ENCODE data around the gene SLC6A18.

The SLC6A18 gene

DNA sequence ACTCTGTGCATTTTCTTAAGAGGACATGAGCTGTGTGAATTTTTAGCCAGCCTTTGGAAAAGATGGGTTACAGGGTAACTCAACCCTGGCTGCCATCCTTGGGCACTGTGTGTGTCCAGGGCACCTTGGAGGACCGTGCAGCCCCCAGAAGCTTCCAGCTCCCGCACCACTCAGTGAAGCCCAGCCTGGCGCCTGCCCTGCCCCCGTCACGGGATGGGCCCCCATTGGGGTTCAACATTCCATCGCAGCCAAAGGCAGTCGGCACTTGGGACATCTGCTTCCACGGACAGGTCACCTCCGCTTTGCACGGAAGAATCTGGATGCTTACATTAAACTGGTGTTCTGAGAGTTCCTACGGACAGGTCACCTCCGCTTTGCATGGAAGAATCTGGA, 1.9 kb upstream of the SLC6A18 start:
- H3K36me3 ChIP-seq = no peaks in the 10 kb centered on the region
- no peak overlapping the region for H3K4me3 ChIP-seq (ENCODE audit: low read depth in 1 of 2, low read length in 1 of 2)
- peaks cover 12% of the 10 kb centered on the region for H3K27me3 ChIP-seq
- no peaks in the 10 kb centered on the region for H3K4me1 ChIP-seq (ENCODE audit: control insufficient read depth in 1 of 2, insufficient read depth in 1 of 2, low read depth in 1 of 2, low read length in 1 of 2)
- H3K9me3 ChIP-seq = no peaks in the 10 kb centered on the region
- no peak overlapping the region for H3K27ac ChIP-seq
- TF ChIP-seq, protein P1, sequence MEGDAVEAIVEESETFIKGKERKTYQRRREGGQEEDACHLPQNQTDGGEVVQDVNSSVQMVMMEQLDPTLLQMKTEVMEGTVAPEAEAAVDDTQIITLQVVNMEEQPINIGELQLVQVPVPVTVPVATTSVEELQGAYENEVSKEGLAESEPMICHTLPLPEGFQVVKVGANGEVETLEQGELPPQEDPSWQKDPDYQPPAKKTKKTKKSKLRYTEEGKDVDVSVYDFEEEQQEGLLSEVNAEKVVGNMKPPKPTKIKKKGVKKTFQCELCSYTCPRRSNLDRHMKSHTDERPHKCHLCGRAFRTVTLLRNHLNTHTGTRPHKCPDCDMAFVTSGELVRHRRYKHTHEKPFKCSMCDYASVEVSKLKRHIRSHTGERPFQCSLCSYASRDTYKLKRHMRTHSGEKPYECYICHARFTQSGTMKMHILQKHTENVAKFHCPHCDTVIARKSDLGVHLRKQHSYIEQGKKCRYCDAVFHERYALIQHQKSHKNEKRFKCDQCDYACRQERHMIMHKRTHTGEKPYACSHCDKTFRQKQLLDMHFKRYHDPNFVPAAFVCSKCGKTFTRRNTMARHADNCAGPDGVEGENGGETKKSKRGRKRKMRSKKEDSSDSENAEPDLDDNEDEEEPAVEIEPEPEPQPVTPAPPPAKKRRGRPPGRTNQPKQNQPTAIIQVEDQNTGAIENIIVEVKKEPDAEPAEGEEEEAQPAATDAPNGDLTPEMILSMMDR (IDR thresholded peaks at IDR 0.05) = no peak

DNA sequence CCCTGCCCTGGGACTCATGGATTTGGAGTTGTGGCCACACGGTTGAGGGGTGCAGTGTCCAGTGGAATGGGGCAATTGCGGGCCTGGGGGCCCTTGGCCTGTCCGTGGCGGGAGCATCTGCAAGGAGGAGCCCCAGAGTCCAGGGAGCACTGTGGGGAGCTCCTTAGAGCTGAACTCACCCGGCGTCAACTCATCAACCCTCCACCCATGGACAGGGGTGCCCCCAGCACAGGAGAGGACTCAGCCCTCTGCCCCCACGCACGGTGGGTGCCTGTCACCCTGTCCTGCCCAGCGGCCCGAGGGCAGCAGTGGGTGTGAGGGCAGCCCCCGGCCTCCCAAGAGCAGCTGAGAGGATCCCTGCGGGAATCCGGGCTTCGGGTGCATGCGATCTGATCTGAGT, 550 bp upstream of the SLC6A18 start:
- H3K9me3 ChIP-seq = no peaks in the 10 kb centered on the region
- H3K27ac ChIP-seq = no peak overlapping the region
- peaks cover 13% of the 10 kb centered on the region for H3K27me3 ChIP-seq
- TF ChIP-seq, protein P1 (IDR thresholded peaks at IDR 0.05) = no peak
- no peaks in the 10 kb centered on the region for H3K4me1 ChIP-seq (ENCODE audit: control insufficient read depth in 1 of 2, insufficient read depth in 1 of 2, low read depth in 1 of 2, low read length in 1 of 2)
- H3K36me3 ChIP-seq = no peaks in the 10 kb centered on the region
- no peak overlapping the region for H3K4me3 ChIP-seq (ENCODE audit: low read depth in 1 of 2, low read length in 1 of 2)

DNA sequence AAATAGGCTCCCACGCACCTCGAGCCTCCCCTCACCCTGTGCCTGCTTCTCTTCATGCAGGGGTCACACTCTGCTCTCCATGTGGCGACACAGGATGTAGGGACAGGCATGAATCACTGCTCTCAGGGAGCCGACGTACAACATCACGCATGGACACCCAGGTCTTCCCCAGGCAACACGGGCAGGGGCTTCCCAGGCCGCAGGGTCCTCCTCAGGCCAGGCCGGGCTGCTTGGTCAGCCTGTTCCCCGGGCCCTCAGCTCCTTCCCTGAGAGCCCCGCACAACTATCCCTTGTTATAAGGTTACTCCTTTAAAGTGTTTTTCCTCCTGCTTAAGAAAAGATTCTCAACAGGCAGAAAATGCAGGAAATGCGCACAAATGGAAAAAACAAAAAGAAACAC, 1.1 kb downstream of the SLC6A18 start:
- Histone ChIP-seq H3K36me3 (no peaks in the 10 kb centered on the region), H3K27me3 (peaks cover 13% of the 10 kb centered on the region), H3K4me3 (ENCODE audit: low read depth in 1 of 2, low read length in 1 of 2) (no peak overlapping the region), H3K27ac (no peak overlapping the region), H3K9me3 (no peaks in the 10 kb centered on the region), H3K4me1 (ENCODE audit: control insufficient read depth in 1 of 2, insufficient read depth in 1 of 2, low read depth in 1 of 2, low read length in 1 of 2) (no peaks in the 10 kb centered on the region)
- TF ChIP-seq, protein P1 (IDR thresholded peaks at IDR 0.05) = no peak

DNA sequence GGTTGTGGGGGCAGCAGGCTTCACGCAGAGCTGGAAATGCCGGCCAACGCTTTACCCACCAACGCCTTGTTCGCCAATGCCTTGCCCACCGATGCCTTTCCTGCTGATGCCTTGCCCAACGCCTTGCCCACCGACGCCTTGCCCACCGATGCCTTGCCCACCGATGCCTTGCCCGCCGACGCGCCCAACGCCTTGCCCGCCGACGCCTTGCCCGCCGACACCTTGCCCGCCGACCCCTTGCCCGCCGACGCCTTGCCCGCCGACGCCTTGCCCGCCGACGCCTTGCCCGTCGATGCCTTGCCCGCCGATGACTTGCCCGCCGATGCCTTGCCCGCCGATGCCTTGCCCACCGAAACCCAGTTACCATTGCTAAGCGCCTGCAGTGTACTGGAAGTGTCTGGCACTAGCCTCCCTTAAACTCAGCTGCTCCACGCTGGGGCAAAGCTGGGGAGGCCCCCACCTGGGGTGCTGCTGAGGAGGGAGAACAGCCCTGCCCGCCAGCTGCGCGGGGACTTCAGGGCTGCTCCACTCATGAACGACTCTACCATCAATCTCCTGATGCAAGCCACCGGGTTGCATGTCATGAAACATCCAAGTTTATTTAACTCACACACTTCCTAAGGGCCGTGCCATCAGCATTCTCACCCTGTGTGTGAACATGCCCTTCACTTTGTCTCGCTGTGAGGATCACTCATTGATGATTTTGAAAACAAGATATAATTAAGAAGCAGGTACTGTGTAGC, 1.8 kb downstream of the SLC6A18 start:
- H3K4me3 ChIP-seq (ENCODE audit: low read depth in 1 of 2, low read length in 1 of 2) = no peak overlapping the region
- H3K27ac ChIP-seq = no peak overlapping the region
- H3K9me3 ChIP-seq = no peaks in the 10 kb centered on the region
- H3K36me3 ChIP-seq = no peaks in the 10 kb centered on the region
- TF ChIP-seq, protein P1 (IDR thresholded peaks at IDR 0.05) = no peak
- H3K27me3 ChIP-seq = peaks cover 13% of the 10 kb centered on the region
- H3K4me1 ChIP-seq (ENCODE audit: control insufficient read depth in 1 of 2, insufficient read depth in 1 of 2, low read depth in 1 of 2, low read length in 1 of 2) = no peaks in the 10 kb centered on the region

DNA sequence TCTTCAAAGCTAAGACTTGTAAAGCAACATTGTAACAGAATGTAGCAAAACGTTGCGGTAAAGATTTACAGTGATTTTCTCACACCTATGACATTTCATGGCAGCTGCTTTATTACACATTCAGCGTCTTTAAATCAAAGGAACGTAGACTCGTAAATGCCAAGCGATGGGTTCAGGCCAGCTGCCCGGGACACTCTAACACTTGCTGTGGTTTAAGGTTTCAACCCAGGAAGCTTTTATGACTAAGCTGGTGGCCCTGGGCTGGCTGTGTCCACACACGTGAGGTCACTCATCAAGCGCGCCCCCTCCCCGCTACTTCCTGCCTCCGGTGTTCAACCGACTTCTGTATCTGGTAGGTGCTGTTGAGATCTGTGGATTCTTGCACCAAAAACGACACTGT, 2.5 kb downstream of the SLC6A18 start:
- H3K27me3 ChIP-seq = peaks cover 13% of the 10 kb centered on the region

More for the DNA sequence above, 2.5 kb downstream of the SLC6A18 start:
- no peaks in the 10 kb centered on the region for H3K9me3 ChIP-seq
- TF ChIP-seq, protein P1 (IDR thresholded peaks at IDR 0.05) = no peak
- H3K27ac ChIP-seq = no peak overlapping the region
- no peaks in the 10 kb centered on the region for H3K4me1 ChIP-seq (ENCODE audit: control insufficient read depth in 1 of 2, insufficient read depth in 1 of 2, low read depth in 1 of 2, low read length in 1 of 2)
- H3K36me3 ChIP-seq = no peaks in the 10 kb centered on the region
- no peak overlapping the region for H3K4me3 ChIP-seq (ENCODE audit: low read depth in 1 of 2, low read length in 1 of 2)
